OCI-LY1 (cell line): Measurements from ENCODE around the gene GUCY1A2.

ENCODE experiments used
- H2AFZ ChIP-seq: fragments of 200-600 bp; sonication (generic), shearing (Covaris generic); 2 replicates; pipeline ENCODE4 v1.6.0; 2014; ENCODE audit warnings: antibody characterized with exemption, mild to moderate bottlenecking, low read length
- H3F3A ChIP-seq: fragments of 200-600 bp; sonication (generic), shearing (Covaris generic); 2 replicates; pipeline ENCODE4 v1.6.0; 2014; ENCODE audit warnings: mild to moderate bottlenecking, antibody characterized with exemption, low read length, moderate library complexity; ENCODE audit not compliant: insufficient read depth
- H3K27ac ChIP-seq: fragments of 200-600 bp; sonication (generic); 2 replicates; pipeline ENCODE4 v1.5.1; 2014; ENCODE audit warnings: low read length, mixed run types, mild to moderate bottlenecking, low read depth; ENCODE audit not compliant: poor library complexity, severe bottlenecking
- H3K27me3 ChIP-seq: fragments of 200-600 bp; sonication (generic); 2 replicates; pipeline ENCODE4 v1.6.0; 2014; ENCODE audit warnings: antibody characterized with exemption, mild to moderate bottlenecking, low read length, moderate library complexity; ENCODE audit not compliant: insufficient read depth
- H3K36me3 ChIP-seq: fragments of 200-600 bp; sonication (generic); 2 replicates; pipeline ENCODE4 v1.6.1; 2014; ENCODE audit warnings: mild to moderate bottlenecking, antibody characterized with exemption, low read length, moderate library complexity, mixed read lengths; ENCODE audit not compliant: insufficient read depth
- H3K4me1 ChIP-seq: fragments of 200-600 bp; sonication (generic); 2 replicates; pipeline ENCODE4 v1.5.1; 2014; ENCODE audit warnings: mild to moderate bottlenecking, low read length, moderate library complexity; ENCODE audit not compliant: insufficient read depth, severe bottlenecking
- H3K4me2 ChIP-seq: fragments of 200-600 bp; sonication (generic), shearing (Covaris generic); 2 replicates; pipeline ENCODE4 v1.6.1; 2014; ENCODE audit warnings: low read length
- H3K4me3 ChIP-seq: fragments of 200-600 bp; sonication (generic); 2 replicates; pipeline ENCODE4 v1.5.1; 2014; ENCODE audit warnings: low read length, low read depth, mild to moderate bottlenecking, mixed read lengths; ENCODE audit not compliant: poor library complexity, severe bottlenecking
- H3K79me2 ChIP-seq: fragments of 200-600 bp; shearing (Covaris generic); 2 replicates; pipeline ENCODE4 v1.6.1; 2016; ENCODE audit warnings: mixed run types, low read length, mixed read lengths; ENCODE audit not compliant: insufficient read depth
- H3K9ac ChIP-seq: fragments of 200-600 bp; sonication (generic), shearing (Covaris generic); 2 replicates; pipeline ENCODE4 v1.6.1; 2014; ENCODE audit warnings: mild to moderate bottlenecking, low read length, mixed read lengths
- H3K9me2 ChIP-seq: fragments of 200-600 bp; sonication (generic), shearing (Covaris generic); 2 replicates; pipeline ENCODE4 v1.6.1; 2014; ENCODE audit warnings: low read depth, mild to moderate bottlenecking, low read length, mixed read lengths
- H3K9me3 ChIP-seq: fragments of 200-600 bp; shearing (Covaris generic); 2 replicates; pipeline ENCODE4 v1.6.1; 2014; ENCODE audit warnings: low read length, mixed read lengths
- H4K20me1 ChIP-seq: fragments of 200-600 bp; sonication (generic), shearing (Covaris generic); 2 replicates; pipeline ENCODE4 v1.6.0; 2016; ENCODE audit warnings: mild to moderate bottlenecking, low read length; ENCODE audit not compliant: insufficient read depth
- EZH2 ChIP-seq: fragments of 200-600 bp; sonication (generic), shearing (Covaris generic); IDR thresholded peaks from 2 replicates; pipeline ENCODE4 v1.8.0; 2017; ENCODE audit warnings: borderline replicate concordance, mixed run types, mild to moderate bottlenecking, antibody characterized with exemption, low read length, moderate library complexity, mixed read lengths
- TF ChIP-seq, protein P1 (sequence below): fragments of 200-600 bp; sonication (generic), shearing (Covaris generic); IDR thresholded peaks from 2 replicates; pipeline ENCODE4 v1.5.1; 2017; ENCODE audit warnings: mild to moderate bottlenecking, antibody characterized with exemption, low read length, moderate library complexity, mixed read lengths

GUCY1A2 gene

DNA sequence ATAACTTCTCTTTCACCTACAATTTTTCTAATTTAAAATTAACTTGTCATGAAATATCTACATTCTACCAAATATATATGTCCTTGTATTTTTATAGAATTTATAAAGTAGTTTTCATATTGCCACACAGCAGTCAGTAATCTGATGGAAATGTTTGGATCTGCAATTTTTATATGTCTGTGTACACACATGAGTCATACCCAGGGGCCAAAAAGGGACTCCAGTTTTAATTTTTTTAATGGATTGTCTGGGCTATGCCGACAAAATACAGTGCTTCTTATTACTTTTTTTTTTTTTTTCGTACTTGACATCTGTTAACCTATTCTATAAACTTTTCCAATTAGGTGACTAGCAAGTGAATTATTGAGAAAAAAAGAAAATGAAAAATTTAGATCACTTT is 6.3 kb downstream of the GUCY1A2 start:
- H3K9me2 ChIP-seq, result no peaks in the 10 kb centered on the region
- TF ChIP-seq, protein P1, sequence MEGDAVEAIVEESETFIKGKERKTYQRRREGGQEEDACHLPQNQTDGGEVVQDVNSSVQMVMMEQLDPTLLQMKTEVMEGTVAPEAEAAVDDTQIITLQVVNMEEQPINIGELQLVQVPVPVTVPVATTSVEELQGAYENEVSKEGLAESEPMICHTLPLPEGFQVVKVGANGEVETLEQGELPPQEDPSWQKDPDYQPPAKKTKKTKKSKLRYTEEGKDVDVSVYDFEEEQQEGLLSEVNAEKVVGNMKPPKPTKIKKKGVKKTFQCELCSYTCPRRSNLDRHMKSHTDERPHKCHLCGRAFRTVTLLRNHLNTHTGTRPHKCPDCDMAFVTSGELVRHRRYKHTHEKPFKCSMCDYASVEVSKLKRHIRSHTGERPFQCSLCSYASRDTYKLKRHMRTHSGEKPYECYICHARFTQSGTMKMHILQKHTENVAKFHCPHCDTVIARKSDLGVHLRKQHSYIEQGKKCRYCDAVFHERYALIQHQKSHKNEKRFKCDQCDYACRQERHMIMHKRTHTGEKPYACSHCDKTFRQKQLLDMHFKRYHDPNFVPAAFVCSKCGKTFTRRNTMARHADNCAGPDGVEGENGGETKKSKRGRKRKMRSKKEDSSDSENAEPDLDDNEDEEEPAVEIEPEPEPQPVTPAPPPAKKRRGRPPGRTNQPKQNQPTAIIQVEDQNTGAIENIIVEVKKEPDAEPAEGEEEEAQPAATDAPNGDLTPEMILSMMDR, result no peak
- TF ChIP-seq EZH2, result no peak
- no peaks in the 10 kb centered on the region for H3K36me3 ChIP-seq
- H3K4me3 ChIP-seq, result no peak overlapping the region
- H3K9me3 ChIP-seq, result no peaks in the 10 kb centered on the region
- H3K79me2 ChIP-seq, result no peaks in the 10 kb centered on the region
- no peak overlapping the region for H3K4me2 ChIP-seq
- H3K27ac ChIP-seq, result no peak overlapping the region
- no peaks in the 10 kb centered on the region for H3K4me1 ChIP-seq
- no peaks in the 10 kb centered on the region for H3F3A ChIP-seq
- no peaks in the 10 kb centered on the region for H3K27me3 ChIP-seq
- H4K20me1 ChIP-seq, result no peaks in the 10 kb centered on the region
- no peak overlapping the region for H3K9ac ChIP-seq
- no peak overlapping the region for H2AFZ ChIP-seq

DNA sequence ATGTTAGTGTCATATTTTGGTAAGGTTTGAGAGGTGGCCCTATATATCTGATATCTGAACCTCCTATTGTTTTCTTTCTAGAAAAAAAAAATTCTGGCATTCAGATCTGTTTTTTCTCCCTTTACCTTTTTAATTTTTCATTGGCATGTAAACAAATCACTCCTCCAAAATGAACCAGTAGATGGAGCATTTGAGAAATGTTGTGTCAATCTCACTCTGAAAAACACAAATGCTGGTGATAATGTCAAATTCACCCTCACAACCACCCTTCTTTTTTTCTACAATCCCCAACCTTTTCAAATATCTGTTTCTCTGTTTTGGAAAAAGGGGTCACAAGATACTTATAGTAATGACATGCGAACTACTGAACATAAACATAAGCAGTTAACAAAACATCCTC is 9.1 kb downstream of the GUCY1A2 start:
- H3K27ac ChIP-seq, result no peak overlapping the region
- H3K4me3 ChIP-seq, result no peak overlapping the region
- no peaks in the 10 kb centered on the region for H3F3A ChIP-seq
- TF ChIP-seq EZH2, result no peak
- TF ChIP-seq, protein P1, result no peak
- no peaks in the 10 kb centered on the region for H3K9me3 ChIP-seq
- no peaks in the 10 kb centered on the region for H3K4me1 ChIP-seq
- H3K4me2 ChIP-seq, result no peak overlapping the region
- H3K79me2 ChIP-seq, result no peaks in the 10 kb centered on the region
- H2AFZ ChIP-seq, result no peak overlapping the region
- H3K9ac ChIP-seq, result no peak overlapping the region
- H3K27me3 ChIP-seq, result no peaks in the 10 kb centered on the region
- no peaks in the 10 kb centered on the region for H3K36me3 ChIP-seq
- no peaks in the 10 kb centered on the region for H4K20me1 ChIP-seq
- no peaks in the 10 kb centered on the region for H3K9me2 ChIP-seq

DNA sequence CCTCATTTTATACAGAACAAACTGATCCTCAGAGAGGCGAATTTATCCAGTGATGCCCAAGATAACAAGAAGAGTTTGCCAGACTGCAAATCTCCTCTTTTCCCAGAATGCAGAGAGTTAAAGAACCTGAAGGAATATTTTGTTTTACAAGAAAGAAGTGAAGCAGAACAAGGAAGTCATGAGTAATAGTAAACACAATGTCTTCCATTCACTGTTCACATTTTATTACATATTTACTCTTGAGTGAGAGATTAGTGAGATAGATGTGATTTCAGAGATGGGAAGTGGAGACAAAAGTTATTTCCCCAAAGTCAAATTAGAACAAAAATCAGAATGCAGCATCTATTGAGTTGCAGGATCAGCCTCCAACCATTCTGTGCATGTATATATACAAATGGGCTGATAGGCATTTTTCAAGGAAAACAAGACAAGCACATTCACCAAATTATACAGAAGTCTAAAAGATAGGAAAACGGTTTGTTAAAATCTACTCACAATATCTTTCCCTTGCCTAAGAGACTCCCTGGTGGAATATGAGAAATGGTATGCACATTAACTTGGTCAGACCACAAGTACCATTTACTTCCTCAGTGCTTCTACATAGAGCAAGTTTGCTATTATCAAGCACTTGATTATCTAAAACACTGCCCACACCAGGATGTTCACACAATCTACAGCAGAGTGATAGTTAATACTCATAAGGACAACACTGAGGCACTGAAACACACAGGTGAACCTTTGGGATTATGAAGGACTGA is 12.0 kb downstream of the GUCY1A2 start:
- Histone ChIP-seq H3K9ac (no peak overlapping the region), H3F3A (no peaks in the 10 kb centered on the region), H3K4me3 (no peak overlapping the region), H3K4me2 (no peak overlapping the region), H4K20me1 (no peaks in the 10 kb centered on the region), H3K4me1 (no peaks in the 10 kb centered on the region), H2AFZ (no peak overlapping the region), H3K27me3 (no peaks in the 10 kb centered on the region), H3K36me3 (no peaks in the 10 kb centered on the region), H3K9me3 (no peaks in the 10 kb centered on the region), H3K27ac (no peak overlapping the region), H3K79me2 (no peaks in the 10 kb centered on the region), H3K9me2 (no peaks in the 10 kb centered on the region)
- TF ChIP-seq, protein P1, result no peak
- TF ChIP-seq EZH2, result no peak
